ENCODE measurements around the gene ANXA3. TPM values are rescaled to one million over a fixed set of nuclear protein-coding genes. Genes with fewer than 3 reads are reported as not detected.
A peak's percentile ranks its signal among the peaks of the same experiment; 100 is the strongest.
"Not testable (repeated sequence)": the region's sequence is repeated elsewhere in the genome, so short reads cannot be mapped to it uniquely, and the experiment has no call there.

ANXA3 gene
- polyA plus RNA-seq, 5 donors = 64.9 to 162 (median 117) TPM

DNA sequence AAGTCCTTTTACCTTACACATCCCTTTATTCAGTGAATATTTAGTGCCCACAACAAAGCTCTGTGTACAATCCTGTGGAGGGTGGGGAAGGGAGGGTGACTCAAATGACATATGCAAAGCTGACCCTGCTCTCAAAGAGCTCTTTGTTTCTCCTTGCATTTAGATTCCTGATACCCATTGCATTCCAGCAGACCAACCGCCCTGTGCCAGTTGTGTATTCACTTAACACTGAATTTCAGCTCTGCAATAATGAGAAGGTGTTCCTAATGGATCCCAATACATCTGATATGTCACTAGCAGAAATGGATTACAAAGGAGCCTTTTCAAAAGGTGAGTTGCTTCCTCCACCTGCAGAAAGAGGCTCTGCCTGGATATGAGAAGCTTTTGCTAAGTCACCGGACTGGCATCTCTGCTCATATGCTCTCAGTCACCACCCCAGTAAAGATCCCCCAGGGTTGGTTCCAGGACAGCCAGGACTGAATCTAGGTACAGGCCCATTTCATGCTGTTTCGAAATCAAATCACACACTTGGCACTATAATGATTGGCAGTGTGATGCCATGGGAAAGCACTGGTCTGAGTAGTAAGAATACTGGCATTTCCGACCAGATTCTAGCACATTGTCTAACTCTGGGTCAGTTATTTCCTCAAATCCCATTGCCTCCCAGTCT, 17.1 kb upstream of the ANXA3 start:
- DNase-seq = no peak

DNA sequence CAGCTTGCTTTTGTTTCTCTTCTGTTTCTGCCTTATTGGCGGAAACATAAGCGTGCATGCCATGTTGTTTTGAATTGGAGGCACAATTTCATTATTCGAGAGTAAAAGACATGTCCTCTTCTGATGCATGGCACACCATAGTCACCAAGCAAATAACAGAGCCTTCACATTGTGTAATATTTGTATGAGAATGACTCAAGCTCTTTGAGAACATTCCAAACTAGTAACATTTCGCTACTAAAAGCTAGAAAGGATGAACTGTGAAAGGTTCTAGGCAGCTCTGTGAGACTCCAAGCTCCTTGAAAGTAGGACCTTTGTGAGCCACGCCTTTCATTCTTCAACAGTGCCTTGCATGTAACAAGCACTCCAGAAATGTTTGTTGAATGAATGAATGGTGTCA, 9.2 kb upstream of the ANXA3 start:
- DNase-seq = no peak

DNA sequence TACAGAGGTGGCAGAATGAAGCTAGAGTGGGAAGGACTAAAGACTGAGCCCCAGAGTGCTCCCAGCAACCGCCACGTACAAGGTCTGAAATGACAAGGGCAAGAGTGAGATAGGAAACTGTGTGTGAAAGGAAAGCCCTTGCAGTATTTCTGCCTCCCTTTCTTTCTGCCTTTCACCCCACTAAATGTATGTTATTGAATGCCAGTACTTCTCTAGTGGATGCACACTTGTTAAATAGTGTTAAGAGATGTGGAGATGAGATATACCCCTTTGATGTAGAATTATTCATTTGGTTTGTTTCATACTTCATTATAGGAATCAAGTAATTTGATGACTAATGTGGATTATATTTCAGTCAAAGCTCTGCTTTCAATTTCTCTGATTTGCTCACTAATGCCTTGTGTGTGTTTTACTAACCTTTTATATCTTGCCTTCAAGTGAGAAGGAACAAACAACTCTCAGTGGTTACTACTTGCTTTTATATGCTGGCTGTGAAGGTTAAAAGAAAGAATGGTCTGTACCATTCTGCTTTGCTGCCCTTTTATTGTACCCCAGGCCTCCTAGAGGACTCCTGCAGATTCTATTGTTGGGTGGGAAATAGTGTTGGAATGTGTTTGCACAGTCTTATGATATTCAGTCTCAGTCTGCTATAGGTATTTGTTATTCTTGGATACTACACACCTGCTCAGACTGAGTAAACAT, 8.0 kb upstream of the ANXA3 start:
- DNase-seq = no peak

DNA sequence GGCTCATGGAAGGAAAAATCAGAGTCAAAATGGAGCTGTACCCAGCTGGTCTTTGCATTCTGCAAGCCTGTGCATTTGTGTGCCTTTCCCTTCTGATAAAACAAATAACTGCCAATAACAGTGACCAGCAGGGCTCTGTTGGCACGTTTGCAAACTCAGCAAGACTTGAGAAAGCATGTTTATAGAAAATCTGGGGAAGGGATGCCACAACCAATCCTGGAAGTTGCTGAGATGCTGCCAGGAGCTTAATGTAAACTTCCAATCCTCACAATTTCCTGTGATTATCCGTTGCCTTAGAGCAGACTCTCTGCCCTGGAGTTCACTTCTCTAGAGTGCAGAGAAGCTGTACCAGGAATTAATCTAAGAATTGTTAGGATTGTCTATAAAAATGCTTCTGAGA, 6.9 kb upstream of the ANXA3 start:
- peak; percentile 33 to 34 for DNase-seq

DNA sequence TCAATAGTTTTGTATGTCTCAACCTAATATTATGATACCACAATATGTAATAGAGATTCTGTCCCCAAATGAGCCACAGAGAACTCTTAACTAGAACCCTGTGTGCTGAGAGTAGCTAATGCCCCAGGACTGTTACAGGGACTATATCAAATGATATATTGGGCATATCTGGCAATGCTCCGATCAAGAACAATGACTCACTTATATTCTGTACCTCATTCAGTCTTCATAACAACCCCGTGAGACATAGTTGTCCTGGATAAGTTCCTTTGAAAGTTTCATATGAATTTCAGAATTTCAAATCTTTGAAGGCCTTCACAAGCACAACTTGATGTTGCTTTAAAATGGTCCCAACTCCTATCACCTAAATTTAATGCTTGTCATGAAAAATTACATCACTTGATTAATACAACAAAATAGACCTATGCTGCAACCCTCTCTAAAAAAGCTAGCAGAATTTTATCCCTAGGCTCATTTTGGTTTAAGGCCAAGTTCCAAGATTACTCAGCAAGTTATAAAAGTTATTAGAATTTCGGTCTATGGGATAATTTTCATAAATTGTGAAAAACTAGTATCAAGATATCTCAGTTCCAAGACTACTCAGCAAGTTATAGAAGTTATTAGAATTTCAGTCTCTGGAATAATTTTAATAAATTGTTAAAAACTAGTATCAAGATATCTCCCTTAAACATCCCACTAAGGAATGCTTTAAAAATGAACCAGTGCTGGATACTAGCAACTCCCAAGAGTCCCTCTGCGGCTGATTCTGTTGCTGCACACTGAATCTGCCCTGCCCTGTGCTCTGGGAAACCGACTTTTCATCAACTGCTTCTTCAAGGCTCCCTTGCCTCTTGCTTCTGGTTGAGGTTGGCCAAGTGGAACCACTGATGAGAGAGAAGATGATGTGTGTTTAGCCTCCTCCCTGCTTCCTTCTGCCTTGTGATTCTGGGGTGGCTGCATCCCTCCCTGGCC, 6.0 kb upstream of the ANXA3 start:
- DNase-seq = no peak

DNA sequence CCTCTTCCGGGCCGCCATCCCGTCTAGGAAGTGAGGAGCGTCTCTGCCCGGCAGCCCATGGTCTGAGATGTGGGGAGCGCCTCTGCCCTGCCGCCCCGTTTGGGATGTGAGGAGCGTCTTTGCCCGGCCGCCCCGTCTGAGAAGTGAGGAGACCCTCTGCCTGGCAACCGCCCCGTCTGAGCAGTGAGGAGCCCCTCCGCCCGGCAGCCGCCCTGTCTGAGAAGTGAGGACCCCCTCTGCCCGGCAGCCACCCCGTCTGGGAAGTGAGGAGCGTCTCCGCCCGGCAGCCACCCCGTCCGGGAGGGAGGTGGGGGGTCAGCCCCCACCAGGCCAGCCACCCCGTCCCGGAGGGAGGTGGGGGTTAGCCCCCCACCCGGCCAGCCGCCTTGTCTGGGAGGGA, 3.7 kb upstream of the ANXA3 start:
- not testable (repeated sequence) for DNase-seq

DNA sequence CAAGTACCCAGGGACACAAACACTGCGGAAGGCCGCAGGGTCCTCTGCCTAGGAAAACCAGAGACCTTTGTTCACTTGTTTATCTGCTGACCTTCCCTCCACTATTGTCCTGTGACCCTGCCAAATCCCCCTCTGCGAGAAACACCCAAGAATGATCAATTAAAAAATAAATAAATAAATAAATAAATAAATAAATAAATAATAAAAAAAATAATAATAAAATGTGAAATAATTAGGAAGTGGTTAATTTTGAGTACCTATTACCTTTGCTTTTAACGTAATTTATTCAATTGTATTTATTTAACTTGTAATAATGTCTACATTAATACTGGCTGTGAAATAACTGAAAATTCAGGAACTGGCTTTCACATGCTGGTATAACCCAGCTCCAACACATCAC, 2.7 kb upstream of the ANXA3 start:
- DNase-seq = not testable (repeated sequence)

DNA sequence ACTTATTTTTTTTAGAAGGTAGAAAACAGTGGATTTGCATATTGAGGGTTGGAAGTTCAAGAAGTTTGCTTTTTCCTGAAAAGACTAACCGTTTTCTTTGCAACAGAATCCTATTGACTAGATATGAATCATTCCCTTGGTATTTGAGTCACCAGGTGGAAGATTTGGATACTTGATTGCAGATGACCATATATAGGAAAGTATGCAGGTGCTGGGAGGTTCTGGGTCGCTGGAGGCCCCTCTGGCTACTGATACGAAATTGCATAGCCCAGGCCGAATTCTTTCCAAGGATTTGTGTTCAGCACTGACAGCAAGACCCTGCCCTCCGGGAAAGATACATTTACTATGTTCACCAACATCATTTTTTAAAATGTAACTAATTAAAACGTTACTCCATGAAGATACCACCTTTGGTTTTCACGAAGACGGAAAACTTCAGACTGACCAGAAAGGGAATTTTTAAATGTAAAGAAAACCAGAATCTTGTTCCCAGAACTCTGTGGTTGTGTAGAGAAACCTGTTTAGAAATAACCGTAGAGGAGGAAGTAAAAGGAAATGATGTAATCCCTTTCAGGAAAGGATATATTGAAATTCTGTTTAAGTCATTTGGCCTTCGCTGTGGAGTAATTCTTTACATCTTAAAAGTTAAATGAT, 946 bp downstream of the ANXA3 start:
- DNase-seq = peak in 1 of 2 donors; percentile 39

DNA sequence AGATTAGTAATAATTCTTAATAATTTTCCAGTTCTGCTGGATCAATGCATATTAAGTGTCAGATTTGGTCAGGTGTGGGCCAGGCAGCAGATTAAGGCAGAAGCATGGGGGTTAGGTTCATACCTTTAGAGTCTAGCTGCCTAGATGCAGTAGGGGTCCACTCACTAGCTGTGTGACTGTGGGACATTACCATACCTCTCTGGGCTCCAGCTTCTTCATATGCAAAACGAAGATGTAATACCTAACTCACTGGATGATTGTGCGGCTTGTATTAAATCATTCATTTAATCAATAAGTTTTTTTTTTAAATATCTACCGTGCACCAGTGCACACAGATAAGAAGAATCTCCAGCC, 1.4 kb downstream of the ANXA3 start:
- no peak for DNase-seq

DNA sequence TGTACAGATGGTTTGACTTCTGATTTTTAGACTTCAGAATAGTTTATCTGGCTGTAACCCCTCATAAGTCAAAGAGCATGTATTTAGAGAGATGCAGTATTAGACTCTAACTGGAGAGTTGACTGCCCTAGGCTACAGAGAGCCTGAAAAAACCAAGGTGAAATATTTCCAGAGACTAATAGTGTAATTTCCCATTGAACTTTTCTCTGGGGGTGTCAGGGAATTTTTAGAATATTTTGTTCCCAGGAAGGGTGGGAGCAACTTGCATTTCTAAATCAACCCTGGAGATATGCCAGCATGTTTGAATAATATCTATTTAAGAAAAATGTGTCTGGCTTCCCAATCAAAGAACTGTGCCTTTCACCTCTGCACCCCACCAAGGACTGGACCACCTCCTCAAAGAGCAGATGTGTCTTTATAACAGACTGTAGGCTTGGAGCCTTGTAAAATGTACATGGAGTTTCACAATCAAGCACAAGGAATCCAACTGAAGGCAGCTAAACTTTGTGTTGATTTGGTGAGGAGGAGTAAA, 2.0 kb downstream of the ANXA3 start:
- no peak for DNase-seq

DNA sequence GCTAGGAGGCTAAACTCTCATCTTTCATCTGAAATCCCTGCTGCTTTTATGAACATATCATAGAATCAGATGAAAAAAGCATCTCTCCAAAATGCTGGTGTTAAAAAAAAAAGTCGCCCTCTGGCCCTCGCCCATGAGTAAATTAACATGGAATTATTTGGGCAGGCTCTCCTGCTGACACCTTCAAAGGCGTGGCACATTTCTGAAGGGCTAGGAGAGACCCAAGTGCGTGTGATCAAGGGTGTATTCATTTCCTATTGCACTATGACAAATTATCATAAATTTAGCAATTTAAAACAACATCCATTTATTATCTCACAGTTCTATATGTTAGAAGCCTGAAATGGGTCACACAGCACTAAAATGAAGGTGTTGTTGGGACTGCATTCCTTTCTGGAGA, 5.1 kb downstream of the ANXA3 start:
- DNase-seq = no peak

DNA sequence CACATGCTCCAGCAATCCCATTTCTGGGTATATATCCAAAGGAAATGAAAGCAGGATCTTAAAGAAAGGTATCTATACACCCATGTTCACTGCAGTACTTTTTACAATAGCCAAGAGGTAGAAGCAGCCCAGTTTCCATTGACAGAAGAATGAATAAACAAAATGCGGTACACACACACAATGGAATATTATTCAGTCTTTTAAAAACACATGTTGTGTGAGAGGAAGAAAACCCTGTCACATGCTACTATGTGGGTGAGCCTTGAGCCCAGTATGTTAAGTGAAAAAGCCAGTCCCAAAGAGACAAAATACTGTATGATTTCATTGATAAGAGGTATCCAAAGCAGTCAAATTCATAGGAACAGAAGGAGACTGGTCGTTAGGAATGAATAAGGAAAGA, 6.3 kb downstream of the ANXA3 start:
- no peak for DNase-seq

DNA sequence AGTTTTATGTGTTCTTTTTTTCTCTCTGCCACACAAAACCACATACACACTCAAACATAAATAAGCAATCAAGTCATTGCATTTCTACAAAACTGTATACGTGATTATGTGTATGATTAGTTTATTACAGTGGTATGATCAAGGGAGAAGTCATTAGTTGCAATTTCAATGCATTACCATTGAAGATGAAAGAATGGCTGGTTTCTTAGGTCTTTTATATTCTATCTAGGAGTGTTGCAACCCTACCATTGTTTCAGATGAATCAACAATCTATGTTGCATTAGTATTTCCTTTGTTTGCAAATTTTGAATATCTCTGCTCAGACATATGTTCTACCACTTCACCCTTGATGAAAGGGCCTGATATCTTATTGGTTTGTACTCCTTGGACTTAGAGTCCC, 6.8 kb downstream of the ANXA3 start:
- DNase-seq = no peak

DNA sequence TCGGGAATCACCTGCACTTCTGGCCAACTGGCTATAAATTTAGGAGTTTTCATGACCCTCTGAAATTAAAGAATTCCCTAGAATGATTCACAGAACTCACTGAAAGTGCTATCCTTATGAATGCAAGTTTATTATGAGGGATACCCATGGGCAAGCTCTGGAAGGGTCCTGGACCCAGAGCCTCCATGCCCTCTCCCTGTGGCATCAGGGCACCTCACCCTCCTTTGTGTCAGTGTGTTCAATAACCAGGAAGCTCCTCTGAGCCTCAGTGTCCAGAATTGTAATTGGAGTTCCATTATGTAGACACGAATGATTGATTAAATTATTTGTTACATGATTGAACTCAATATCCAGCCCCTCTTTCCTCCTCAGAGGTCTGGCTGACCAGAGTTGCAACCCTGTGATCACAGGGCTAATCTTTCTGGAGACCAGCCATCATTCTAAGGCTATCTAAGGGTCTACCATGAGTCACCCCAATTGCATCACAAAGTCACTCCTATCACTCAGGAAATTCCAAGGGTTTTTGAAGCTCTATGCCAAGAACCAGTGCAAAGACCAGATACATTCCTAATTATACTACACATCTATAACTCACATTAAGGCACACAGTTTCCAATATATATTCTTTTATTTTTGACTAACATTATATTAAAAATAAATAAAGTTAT, 8.9 kb downstream of the ANXA3 start:
- no peak for DNase-seq

DNA sequence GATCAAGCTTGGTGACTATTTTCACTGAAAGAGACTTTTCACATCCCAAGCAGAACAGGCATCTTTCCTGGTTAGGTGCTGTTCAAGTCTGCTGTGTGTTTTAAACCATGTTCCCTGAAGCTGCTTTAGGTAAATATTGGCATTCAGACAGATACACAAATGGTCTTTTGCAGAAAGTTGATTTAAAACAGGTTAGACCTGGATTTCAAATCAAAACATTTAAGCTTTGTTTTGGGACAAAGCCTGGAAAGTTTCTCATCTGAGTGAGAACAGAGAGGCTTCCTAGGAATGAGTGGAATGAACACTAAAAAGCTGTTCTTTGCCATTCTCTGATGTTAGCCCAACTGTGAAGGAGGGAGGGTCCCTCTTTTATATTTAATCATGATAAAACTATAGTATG, 10.1 kb downstream of the ANXA3 start:
- peak; percentile 31 to 39 for DNase-seq

DNA sequence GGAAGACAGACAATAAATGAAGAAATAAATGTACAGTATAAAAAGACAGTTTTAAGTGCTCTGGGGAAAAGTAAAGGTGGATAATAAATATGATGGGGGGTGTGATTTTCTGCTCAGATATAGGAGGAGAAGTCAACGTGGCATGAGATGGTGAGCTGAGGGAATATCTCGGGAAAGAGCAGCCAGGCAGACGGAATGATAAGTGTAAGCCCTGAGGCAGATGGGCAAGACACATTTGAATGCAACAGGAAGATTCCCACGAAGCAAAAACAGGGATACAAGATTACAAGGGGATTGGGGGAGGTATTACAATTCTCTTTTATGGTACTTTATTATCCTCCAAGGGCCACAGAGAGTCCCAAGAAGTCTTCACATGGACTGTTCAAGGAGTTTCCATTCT, 11.1 kb downstream of the ANXA3 start:
- DNase-seq = no peak

DNA sequence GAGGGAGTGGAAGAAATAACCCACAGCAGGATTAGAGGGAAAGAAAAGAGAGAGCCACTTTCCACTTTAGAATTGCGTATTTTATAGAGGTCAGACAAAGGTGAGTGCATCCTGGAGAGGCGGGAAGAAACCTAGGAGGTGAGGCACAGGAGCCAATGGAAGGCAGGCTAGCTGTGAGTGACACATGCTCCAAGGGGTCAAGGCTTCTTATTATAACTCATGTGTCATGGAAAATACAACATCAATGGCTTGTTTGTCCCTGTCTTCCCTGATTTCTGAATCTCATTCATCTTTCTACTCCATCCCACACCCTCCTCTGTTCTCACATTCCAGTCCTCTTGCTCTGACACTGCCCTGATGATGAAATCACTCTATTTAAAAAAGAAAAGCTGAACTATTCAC, 14.4 kb downstream of the ANXA3 start:
- no peak for DNase-seq

DNA sequence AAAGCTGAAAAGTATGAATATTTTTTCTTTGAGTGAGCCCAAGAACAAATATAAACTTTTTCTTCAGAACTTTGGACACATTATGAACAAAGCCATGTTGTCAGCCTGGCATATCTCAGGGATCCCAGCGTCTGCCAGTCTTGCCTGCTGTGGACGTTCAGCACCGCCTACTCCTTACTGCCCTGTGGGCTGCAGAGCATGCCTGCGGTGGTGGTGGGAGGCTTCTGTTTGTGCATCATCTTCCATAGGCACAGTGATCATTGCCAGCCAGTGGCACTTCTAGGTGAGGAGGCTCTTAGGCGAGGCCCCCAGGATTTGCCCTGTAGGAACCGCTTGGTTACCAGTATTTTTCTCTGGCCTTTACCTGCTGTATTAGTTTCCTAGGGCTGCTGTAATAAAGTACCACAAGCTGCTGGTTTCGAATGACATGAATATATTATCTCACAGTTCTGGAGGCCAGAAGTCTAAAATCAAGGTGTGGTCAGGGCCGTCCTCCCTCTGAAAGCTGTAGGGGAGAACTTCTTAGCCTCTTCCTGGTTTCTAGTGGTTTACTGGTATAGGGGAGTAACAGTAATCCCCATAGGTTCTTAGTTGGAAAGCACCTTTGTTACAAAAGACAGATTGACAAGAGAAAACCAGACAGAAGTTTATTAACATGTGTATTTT, 15.4 kb downstream of the ANXA3 start:
- DNase-seq = no peak

DNA sequence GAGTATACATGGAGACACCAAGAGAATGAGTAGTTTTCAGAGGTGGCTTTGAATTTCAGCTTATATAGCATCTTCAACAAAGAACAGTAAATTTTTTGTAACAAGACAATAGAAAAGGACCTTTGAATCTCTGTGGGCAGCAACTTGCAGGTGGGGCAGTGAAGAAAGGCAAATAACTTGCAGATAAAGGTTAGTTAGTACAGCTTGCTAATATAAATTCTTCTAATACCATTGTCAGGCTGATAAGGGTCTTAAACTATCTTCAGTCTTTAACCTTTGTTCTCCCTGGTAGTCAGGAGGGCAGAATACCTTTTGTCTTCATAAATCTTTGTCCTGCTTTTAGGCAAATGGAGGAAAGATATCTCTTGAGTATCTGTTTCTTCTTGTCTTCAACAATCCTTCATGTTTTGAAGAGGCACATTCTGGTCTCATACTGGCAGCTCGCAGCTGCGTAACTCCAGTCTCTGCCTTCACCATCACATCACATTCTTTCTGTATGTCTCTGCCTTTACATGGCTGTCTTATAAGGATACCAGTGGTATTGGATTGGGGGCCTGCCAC, 16.0 kb downstream of the ANXA3 start:
- DNase-seq = no peak

DNA sequence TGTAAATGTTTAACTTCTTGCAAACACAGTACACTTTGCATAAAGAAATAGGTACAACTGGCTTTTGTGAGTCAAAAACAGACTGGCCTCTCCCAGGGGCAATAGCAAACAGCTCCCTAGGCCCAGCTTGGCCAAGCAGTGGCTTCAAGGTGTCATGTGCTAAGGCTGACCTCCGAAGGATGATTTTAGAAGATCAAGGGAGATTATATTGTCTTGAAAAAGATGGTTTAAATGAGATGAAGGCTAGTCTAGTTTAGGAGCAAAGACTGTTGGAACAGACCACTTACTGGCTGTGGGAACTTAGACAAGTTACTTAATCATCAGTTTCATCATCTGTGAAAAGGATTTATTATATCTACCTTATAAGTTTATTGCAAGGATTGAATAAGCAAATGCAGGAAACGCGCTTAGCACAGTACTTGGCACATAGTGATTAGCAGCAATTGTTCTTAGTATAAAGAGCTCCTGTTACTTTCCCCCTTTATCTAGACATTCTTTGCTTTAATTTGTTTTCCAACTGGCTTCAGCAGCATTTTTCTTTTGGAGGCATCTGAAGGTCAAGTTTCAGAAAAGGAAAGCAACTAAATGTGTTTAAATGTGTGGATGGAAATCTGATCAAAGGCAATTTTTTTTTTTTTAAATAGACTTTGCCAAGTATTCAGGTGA, 17.2 kb downstream of the ANXA3 start:
- no peak for DNase-seq

All from right lung (tissue), 5 donors.